ENCODE data around the gene ERO1B.
A peak's percentile ranks its signal among the peaks of the same experiment; 100 is the strongest.

ERO1B gene

GRCh38 chr1:236301080-236301957, 19.6 kb upstream of the ERO1B start:
- DNase-seq (ENCODE audit: low spot score): no peak

GRCh38 chr1:236297161-236297560, 15.4 kb upstream of the ERO1B start:
- no peak for DNase-seq (ENCODE audit: low spot score)

GRCh38 chr1:236292425-236292824, 10.7 kb upstream of the ERO1B start:
- no peak for DNase-seq (ENCODE audit: low spot score)

- DNase-seq (ENCODE audit: low spot score): no peak
Observed at GRCh38 chr1:236289492-236290131, 7.9 kb upstream of the ERO1B start.

- no peak for DNase-seq (ENCODE audit: low spot score)
Observed at GRCh38 chr1:236288620-236288976, 6.8 kb upstream of the ERO1B start.

- DNase-seq (ENCODE audit: low spot score): peak; percentile 47
Observed at GRCh38 chr1:236287757-236288619, 6.2 kb upstream of the ERO1B start.

- no peak for DNase-seq (ENCODE audit: low spot score)
Observed at GRCh38 chr1:236287356-236287755, 5.6 kb upstream of the ERO1B start.

GRCh38 chr1:236284291-236284721, 2.5 kb upstream of the ERO1B start:
- no peak for DNase-seq (ENCODE audit: low spot score)

GRCh38 chr1:236282719-236283118, 961 bp upstream of the ERO1B start:
- no peak for DNase-seq (ENCODE audit: low spot score)

- no peak for DNase-seq (ENCODE audit: low spot score)
Observed at GRCh38 chr1:236282425-236282716, 613 bp upstream of the ERO1B start.

GRCh38 chr1:236281198-236281653, 532 bp downstream of the ERO1B start:
- DNase-seq (ENCODE audit: low spot score): peak; percentile 76

GRCh38 chr1:236280438-236281197, 1.1 kb downstream of the ERO1B start:
- DNase-seq (ENCODE audit: low spot score): no peak

GRCh38 chr1:236275586-236275985, 6.2 kb downstream of the ERO1B start:
- DNase-seq (ENCODE audit: low spot score): no peak

GRCh38 chr1:236275061-236275460, 6.7 kb downstream of the ERO1B start:
- DNase-seq (ENCODE audit: low spot score): no peak

GRCh38 chr1:236273358-236273757, 8.4 kb downstream of the ERO1B start:
- DNase-seq (ENCODE audit: low spot score): no peak

- no peak for DNase-seq (ENCODE audit: low spot score)
Observed at GRCh38 chr1:236269439-236269838, 12.3 kb downstream of the ERO1B start.

- no peak for DNase-seq (ENCODE audit: low spot score)
Observed at GRCh38 chr1:236261898-236262297, 19.9 kb downstream of the ERO1B start.

GRCh38 chr1:236261033-236261432, 20.7 kb downstream of the ERO1B start:
- no peak for DNase-seq (ENCODE audit: low spot score)

GRCh38 chr1:236259043-236259442, 22.7 kb downstream of the ERO1B start:
- no peak for DNase-seq (ENCODE audit: low spot score)

GRCh38 chr1:236258114-236258622, 23.6 kb downstream of the ERO1B start:
- DNase-seq (ENCODE audit: low spot score): no peak

- no peak for DNase-seq (ENCODE audit: low spot score)
Observed at GRCh38 chr1:236257216-236257615, 24.5 kb downstream of the ERO1B start.

All from D341Med (cell line).